T-helper 9 cell (primary cell): Measurements from ENCODE around the gene JPH3.
"Not testable (repeated sequence)": the region's sequence is repeated elsewhere in the genome, so short reads cannot be mapped to it uniquely, and the experiment has no call there.

ENCODE experiments used
- DNase-seq: peaks from one replicate; pipeline ENCODE4 v3.0.0-alpha.2; 2020

The JPH3 gene

DNA sequence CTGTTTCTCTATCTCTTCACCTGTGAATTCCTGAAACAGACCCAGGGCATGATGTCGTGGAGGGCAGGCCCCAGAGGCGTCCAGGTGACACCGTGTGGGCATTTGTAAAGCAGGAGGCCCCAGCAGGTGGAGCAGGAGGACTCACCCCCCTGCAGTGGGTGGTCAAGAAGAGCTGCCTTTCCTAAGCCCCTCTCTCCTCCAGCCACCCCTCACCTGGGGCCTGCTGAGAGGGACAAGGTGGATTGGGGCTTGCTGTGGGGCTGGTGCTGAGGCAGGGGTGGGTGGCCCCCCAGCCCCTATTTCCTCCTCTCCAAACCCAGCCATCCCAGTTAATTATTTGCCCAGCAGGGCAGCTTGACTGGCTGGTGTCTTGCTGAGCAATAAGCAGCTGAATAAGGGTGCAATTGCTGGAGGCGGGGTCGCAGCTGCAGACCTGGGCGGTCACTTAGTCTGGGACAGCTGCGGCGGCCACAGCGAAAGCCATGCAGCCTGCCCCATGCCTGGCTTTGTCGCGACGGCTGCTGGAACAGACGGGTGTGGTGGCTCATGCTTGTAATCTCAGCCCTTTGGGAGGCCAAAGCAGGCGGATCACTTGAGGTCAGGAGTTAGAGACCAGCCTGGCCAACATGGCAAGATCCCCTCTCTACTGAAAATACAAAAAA, 56.4 kb downstream of the JPH3 start:
- DNase-seq = no peak

DNA sequence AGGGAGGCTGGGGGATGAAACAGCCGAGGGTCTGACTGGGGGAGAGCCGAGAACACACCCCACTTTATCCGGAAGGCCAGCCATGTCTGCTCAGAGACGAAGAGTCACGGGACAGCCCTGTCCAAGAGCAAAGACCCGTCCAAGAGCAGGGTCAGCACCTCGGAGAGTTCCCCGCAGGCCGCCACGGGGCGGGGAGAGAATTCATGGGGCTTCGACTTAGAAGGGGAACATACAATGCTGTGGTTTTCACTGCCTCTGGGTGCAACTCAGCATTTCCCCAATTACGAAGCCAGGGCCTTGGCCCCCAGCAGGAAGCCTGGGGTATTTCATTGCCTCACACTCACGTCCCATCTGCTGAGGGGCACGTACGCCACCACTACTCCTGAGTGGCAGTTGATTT, 59.3 kb downstream of the JPH3 start:
- no peak for DNase-seq

DNA sequence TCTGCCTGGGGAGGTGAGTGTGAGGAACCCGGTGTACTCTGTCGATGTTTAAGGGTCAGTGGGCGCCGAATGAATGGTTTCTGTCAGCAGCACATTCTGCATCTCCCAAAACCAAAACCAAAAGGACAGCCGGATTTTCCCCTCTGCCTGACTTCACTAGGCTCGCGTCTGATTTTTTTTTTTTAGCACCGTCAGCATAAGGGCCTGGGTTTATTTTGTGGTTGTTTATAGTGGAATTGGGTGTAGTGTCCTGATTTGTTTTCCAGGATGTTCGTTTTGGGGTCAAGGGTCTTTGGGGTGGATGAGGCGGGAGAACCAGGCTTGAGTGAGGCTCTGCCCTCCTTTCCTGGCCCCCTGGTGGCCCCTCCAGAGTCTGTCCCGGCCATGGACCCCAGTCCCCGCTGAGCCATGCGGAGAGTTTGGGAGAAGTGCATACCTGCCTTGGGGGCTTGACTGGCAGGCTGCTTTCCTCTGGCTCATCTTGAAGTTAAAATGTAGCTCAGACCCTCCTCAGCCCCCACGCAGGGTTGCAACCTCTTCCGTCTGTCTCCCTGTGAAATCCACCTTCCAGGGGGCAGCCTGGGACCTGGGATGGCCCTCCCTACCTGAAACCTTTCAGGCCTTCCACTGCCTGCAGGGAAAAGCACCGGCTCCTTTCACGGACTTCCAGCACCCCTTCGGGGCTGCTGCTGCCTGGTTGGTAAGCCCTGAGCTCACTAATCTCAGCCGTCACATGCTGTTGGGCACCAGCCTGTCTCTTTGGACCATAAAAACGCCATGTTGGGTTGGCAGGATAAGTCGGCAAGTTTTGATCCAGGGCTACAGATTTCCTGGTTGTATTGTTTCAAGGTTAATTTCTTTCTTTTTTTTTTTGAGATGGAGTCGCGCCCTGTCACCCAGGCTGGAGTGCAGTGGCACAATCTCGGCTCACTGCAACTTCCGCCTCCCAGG, 60.2 kb downstream of the JPH3 start:
- no peak for DNase-seq

DNA sequence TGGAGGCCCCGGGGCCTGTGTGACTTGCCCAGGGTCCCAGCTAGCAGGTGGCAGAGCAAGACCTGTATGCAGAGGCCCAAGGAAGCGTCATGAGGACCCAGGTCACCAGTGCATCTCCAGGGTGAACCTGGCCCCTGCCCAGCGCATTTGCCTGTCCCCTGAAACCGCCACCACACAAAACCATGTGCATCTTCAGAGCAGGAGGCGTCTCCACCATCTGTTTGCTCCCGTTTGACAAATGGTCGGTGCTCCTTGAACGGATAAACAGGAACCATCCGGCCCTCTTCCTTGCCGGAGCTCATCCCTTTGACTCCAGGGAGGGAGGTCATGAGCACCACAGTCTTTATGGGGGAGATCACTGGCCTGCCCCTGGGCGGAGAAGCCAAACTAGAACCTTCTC, 62.5 kb downstream of the JPH3 start:
- DNase-seq = no peak

DNA sequence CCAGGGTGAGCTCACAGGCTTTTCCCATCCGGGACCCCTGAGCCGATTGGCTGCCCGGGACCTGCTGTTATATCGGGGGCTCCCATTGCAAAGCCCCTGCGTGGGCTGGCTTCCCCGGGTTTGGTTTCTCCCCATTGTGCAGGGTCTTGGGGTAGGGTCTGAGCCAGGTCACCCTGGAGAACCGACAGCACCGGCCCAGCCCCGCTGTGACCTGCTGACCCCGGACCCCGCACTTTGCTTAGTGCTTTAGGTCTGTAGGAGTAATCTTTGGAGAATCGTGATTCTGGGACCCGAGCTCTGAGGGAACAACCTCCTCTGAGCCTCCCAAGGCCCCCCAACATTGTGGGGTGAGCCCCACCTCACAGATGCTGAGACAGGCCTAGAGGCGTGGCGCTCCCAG, 62.9 kb downstream of the JPH3 start:
- no peak for DNase-seq

- no peak for DNase-seq
Measured at GRCh38 chr16:87666919-87667318, 64.6 kb downstream of the JPH3 start.

GRCh38 chr16:87667443-87667842, 65.1 kb downstream of the JPH3 start:
- DNase-seq = no peak

- DNase-seq = no peak
Measured at GRCh38 chr16:87667946-87668345, 65.6 kb downstream of the JPH3 start.

DNA sequence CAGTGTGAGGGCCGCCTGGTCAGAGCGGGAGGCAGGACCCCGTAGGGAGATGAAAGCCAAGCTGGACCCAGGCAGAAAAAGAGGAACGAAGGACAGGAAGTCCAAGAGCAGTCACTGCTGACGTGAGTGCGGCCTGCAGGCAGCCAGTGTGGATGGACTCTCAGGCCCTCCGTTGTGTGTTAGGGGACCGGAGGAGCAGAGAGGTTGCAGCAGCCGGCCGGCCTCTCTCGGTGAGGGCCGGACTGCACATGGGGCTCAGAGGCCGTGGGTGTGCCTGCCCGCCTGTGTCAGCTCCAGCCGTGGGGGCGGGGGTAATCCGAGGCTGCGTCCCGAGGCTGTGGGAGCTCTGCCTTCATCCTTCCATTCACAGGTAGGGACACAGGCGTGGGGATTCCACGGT, 67.4 kb downstream of the JPH3 start:
- DNase-seq = no peak

DNA sequence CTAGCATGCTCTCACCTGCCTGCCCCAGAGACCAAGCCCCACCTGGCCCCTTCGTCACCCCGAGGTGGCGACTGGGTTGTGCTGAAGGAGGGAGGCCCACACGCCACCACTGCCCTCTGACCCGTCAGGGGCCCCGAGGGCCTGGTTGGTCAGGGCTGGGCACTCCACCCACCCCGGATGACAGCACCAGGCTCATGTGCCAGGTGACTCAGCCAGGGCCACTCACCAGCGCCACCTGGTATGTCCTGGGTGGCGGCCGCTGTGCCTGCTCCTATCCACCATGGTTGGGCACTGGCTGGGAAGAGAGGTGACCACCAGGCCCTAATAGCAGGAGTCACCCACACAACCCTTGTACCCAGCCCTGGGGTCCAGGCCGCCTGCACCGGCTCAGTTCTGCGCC, 68.9 kb downstream of the JPH3 start:
- no peak for DNase-seq

- DNase-seq = no peak
Measured at GRCh38 chr16:87671715-87672270, 69.5 kb downstream of the JPH3 start.

GRCh38 chr16:87674419-87674818, 72.1 kb downstream of the JPH3 start:
- DNase-seq = no peak

GRCh38 chr16:87675111-87675719, 72.9 kb downstream of the JPH3 start:
- DNase-seq = no peak

DNA sequence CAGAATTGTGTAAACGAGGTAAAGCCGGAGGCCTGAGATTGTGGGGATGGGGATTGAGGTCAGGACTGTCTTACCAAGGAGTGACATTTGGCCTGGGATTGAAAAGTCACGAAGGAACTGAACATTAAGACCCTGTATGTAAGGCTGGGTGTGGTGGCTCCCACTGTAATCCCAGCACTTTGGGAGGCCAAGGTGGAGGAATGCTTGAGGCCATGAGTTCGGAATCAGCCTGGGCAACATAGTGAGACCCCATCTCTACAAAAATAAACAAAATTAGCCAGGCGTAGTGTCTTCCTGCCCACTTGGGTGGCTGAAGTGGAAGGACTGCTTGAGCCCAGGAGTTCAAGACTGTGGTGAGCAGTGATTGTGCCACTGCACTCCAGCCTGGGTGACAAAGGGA, 75.5 kb downstream of the JPH3 start:
- no peak for DNase-seq

DNA sequence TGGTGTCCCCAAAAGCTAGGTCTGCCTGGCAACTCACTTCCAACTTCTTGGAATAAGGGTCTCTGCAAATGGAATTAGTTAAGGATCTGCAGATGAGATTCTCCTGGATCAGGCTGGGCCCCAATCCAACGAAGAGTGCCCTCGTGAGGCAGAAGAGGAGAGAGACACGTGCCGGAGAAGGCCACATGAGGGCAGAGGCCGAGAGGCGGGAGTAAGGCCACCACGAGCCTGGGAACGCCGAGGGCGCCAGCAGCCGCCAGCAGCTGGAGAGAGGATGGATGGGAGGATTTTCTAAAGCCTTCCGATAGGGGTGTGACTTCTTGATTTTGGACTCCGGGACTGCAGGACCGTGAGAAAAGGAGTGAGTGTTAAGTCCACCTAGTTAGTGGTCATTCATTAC, 76.3 kb downstream of the JPH3 start:
- no peak for DNase-seq

- DNase-seq = no peak
Measured at GRCh38 chr16:87679593-87680271, 77.4 kb downstream of the JPH3 start.

DNA sequence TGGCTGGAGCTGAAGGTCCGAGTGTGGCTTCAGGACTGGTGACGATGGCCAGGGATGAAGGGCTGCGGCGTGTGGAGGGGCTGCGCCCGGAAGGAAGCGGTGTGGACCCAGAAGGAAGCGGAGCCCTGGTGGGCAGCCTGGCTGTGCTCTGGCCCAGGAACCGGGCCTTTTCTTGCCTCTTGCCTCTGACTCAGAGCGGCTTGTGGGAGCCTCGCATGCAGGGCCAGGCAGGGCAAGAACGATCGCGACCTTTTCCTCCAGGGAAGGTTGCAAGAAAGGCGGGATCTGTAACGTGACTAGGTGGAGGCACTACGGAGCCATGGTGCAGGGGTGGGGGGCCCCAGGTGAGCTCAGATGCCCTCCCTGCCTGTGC, 78.0 kb downstream of the JPH3 start:
- no peak for DNase-seq

GRCh38 chr16:87681051-87681602, 78.8 kb downstream of the JPH3 start:
- not testable (repeated sequence) for DNase-seq

- DNase-seq = no peak
Measured at GRCh38 chr16:87681981-87682570, 79.8 kb downstream of the JPH3 start.

- DNase-seq = no peak
Measured at GRCh38 chr16:87682852-87683399, 80.6 kb downstream of the JPH3 start.

DNA sequence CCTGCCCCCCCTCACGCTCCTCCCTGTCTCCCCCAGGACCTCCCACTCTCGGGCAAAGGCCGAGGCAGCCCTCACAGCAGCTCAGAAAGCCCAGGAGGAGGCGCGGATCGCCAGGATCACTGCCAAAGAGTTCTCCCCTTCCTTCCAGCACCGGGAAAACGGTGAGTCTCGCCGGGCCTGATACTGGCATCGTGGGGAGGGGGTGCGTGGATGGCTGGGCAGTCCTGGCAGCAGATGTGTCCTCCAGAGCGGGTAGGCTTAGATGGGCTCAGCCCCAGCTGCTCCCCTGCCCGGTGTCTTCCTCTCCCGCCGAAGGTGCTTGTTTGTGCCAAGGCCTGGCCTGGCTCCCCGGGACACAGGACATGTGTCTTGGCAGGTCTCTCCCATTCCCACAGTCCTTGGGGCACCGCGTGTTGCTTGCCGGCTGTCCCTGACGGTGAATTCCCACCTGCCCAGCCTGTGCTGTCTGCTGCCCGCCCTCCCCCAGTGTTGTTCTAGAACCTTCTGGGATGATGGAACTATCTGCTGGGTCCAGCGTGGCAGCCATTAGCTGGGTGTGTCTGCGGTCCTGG, 81.9 kb downstream of the JPH3 start:
- no peak for DNase-seq
